ENCODE data around the gene HSF2BP. TPM values are rescaled to one million over a fixed set of nuclear protein-coding genes. Genes with fewer than 3 reads are reported as not detected.
"Not testable (repeated sequence)": the region's sequence is repeated elsewhere in the genome, so short reads cannot be mapped to it uniquely, and the experiment has no call there.

The HSF2BP gene
- total RNA-seq: 1.2 TPM in 2 replicates

DNA sequence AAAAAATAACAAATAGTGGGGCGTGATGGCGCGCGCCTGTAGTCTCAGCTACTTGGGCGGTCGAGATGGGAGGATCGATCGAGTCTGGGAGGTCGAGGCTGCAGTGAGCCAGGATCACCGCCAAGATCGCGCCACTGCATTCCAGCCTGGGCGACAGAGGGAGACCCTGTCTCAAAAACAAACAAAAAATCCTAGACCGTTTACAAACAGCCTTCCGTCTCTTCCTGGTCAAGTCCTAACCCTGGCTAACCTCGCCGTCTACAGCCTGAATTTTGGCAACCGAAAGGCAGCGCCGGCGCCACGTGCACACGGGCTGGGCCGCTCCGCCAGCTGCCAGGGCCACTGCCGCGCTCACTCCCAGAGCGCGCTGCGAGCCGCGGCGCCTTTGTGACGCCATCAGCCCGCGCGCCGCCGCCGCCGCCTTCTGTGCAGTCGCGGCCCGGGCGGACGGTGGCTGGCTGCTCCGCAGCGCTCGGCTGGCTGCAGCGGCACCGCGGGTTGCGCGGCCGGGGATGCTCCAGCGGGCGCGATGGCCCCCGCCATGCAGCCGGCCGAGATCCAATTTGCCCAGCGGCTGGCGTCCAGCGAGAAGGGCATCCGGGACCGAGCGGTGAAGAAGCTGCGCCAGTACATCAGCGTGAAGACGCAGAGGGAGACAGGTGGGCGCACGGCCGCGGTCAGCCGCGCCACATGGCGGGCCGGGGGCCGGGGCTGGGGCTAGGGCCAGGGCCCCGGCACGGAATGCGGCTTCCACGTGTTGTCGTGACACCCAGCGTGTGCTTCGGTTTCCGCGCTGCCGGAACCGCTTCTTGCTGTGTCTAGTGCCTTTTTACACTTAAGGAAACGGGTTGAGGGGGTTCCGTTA lies at the start of gene HSF2BP, which contains the start of gene RRP1B:
Gene HSF2BP (minus strand): TSS at position 353 of the 865 bp plus-strand sequence. CDS start 1,392 bp downstream, outside the sequence.
Gene RRP1B (plus strand): TSS at position 425 of the 865 bp plus-strand sequence. CDS start 105 bp downstream, at position 530.
- no peaks in the 10 kb centered on the region for H3K9me3 Mint-ChIP-seq
- H3K4me3 Mint-ChIP-seq: peak within 1 kb of the TSS; percentile 95
- peak; percentile 79 for DNase-seq (ENCODE audit: low spot score)
- H3K27me3 Mint-ChIP-seq (ENCODE audit: insufficient read depth): peaks cover 2% of the 10 kb centered on the region
- H3K4me1 Mint-ChIP-seq (ENCODE audit: low read depth): peaks cover 28% of the 10 kb centered on the region
- intact Hi-C loops (cut with micrococcal nuclease): loop anchor here (1.0 to 5.0 kb wide), 3 partner anchors 13 to 687 kb away; partner anchors contain the start of genes PDXK and PKNOX1
- peak within 1 kb of the TSS; percentile 92 for H3K27ac Mint-ChIP-seq
- peaks cover 25% of the 10 kb centered on the region for H3K36me3 Mint-ChIP-seq (ENCODE audit: low read depth)

DNA sequence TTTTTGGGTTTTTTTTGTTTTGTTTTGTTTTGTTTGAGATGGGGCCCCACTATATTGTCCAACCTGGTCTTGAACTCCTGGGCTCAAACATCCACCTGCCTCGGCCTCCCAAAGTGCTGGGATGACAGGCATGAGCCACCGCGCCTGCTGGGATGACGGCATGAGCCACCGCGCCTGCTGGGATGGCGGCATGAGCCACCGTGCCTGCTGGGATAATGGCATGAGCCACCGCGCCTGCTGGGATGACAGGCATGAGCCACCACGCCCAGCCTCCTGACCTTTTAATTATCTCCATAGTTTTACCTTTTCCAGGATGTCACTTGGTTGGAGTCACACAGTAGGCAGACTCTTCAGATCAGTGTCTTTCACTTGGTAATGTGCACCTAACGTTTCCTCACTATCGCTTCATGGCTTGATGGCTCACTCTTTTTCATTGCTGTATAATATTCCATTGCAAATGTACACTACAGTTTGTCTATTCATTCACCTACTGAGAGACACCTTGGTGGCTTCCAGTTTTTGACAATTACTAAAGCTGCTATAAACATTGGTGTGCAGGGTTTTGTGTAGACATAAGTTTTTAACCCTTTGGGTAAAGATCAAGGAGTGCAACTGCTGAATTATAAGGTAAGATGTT lies 49.6 kb upstream of the HSF2BP start:
- H3K4me3 Mint-ChIP-seq: no peak overlapping the region
- peaks cover 17% of the 10 kb centered on the region for H3K27me3 Mint-ChIP-seq (ENCODE audit: insufficient read depth)
- DNase-seq (ENCODE audit: low spot score): no peak
- H3K4me1 Mint-ChIP-seq (ENCODE audit: low read depth): no peaks in the 10 kb centered on the region
- intact Hi-C loops (cut with micrococcal nuclease): no loop called here
- no peak overlapping the region for H3K27ac Mint-ChIP-seq
- no peaks in the 10 kb centered on the region for H3K36me3 Mint-ChIP-seq (ENCODE audit: low read depth)
- peaks cover 3% of the 10 kb centered on the region for H3K9me3 Mint-ChIP-seq

DNA sequence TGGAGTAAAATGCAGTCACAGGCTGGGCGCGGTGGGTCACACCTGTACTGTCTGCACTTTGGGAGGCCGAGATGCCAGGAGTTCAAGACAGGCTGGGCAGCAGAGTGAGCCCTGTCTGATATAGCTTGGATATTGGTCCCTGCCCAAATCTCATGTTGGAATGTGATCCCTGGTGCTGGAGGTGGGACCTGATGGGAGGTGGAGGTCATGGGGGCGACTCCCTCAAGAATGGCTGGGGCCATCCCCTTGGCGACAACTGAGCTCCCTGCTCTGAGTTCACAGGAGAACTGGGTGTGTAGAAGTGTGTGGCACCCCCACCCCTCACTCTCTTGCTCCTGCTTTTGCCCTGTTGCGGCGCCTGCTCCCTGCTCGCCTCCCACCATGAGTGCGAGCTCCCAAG lies 48.2 kb upstream of the HSF2BP start:
- Mint-ChIP-seq H3K36me3 (ENCODE audit: low read depth) (no peaks in the 10 kb centered on the region), H3K9me3 (peaks cover 3% of the 10 kb centered on the region), H3K4me3 (no peak overlapping the region), H3K4me1 (ENCODE audit: low read depth) (peaks cover 10% of the 10 kb centered on the region), H3K27me3 (ENCODE audit: insufficient read depth) (peaks cover 11% of the 10 kb centered on the region), H3K27ac (no peak overlapping the region)
- no peak for DNase-seq (ENCODE audit: low spot score)
- intact Hi-C loops (cut with micrococcal nuclease): no loop called here

DNA sequence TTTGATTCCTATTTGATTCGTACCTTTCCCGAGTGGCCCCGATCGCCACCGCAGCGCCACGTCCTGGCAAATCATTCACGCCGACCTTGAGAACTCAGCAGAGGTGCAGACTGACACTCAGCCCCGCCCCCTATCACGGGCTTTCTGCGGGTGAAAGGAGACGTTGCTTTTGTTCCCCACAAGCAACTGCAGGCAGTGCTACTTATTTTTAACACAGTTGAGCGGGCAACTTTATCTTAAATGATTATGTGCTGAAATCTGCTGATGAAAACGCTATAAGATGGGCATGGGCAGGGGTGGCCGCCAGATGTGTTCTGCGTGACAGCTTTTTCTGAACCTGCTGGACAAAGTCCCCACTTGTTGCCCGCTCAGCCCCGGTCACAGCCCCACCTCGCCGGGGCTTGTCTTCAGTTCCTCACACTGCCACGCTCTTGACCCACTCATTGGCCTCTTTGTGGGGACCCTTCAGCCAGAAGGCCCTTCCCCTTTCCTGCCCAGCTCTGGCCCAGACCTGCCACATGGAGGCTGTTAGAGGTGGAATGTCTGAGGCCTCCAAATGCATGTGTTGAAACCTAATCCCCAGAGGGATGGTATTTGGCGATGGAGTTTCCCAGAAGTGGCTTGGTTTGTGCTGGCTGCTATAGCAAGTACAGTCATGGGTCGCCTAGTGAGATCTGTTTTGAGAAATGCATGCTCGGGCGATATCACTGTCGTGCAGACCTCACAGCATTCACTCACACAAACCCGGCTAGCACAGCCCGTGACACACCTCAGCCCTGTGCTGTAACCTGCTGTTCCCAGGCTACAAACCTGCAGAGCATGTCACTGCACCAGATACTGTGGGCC lies 44.0 kb upstream of the HSF2BP start:
- Mint-ChIP-seq H3K36me3 (ENCODE audit: low read depth) (no peaks in the 10 kb centered on the region), H3K27me3 (ENCODE audit: insufficient read depth) (no peaks in the 10 kb centered on the region), H3K4me1 (ENCODE audit: low read depth) (peaks cover 10% of the 10 kb centered on the region), H3K27ac (no peak overlapping the region), H3K4me3 (no peak overlapping the region), H3K9me3 (no peaks in the 10 kb centered on the region)
- intact Hi-C loops (cut with micrococcal nuclease): no loop called here
- no peak for DNase-seq (ENCODE audit: low spot score)

DNA sequence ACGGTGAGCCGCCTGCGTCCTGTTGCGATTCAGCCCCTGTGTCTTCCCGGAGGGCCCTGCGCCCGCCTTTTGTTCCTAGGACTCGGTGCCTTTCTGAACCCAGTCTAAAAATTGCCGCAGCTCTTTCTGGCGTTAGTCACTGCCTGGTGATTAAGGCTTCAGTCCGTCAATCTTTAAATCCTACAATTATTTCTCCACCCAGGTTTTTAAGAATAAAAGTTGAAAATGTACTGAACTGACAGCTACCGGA lies 43.4 kb upstream of the HSF2BP start:
- Mint-ChIP-seq H3K4me1 (ENCODE audit: low read depth) (peaks cover 13% of the 10 kb centered on the region), H3K36me3 (ENCODE audit: low read depth) (peaks cover 1% of the 10 kb centered on the region), H3K4me3 (no peak overlapping the region), H3K27me3 (ENCODE audit: insufficient read depth) (no peaks in the 10 kb centered on the region), H3K27ac (no peak overlapping the region), H3K9me3 (no peaks in the 10 kb centered on the region)
- intact Hi-C loops (cut with micrococcal nuclease): no loop called here
- DNase-seq (ENCODE audit: low spot score): no peak

DNA sequence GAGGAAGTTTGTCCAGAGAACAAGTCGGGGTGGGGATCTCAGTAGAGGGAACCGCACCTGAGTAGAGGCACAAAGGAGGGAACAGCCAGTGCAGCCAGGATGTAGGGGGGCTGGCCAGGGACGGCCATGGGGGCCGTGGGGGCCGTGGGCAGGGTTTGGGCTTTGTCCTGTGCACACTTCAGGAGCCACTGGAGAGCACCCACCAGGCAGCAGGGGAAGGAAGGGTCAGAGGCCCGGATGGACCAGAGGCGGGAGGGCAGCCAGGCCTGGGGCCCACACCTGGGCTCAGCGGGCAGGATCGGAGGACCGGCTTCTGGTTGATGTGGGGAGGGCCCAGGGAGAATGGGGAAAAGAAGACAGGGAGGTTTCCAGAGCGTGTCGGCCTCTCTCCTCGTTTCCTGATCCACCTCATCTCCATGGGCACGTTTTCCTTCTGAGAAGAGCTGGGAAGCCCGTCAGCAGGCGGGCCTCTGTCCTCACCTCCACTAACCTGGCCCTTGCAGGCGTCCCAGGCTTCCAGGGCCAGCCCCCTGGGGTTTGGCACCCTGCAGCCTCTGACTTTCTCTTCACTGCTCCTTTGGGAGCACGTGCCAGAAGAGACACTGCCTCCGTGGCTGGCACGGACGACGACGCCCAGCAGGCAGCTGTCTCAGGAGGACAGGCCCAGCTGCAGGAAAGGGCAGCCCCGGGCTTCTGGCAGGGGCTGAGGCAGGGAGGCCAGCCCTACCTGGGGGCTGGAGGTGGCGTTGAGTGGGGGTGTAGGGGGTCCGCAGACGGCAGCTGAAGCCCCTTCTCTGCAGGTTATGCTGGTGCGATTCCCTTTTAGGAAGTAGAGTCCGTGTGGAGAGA lies 42.9 kb upstream of the HSF2BP start:
- peaks cover 1% of the 10 kb centered on the region for H3K36me3 Mint-ChIP-seq (ENCODE audit: low read depth)
- no peaks in the 10 kb centered on the region for H3K27me3 Mint-ChIP-seq (ENCODE audit: insufficient read depth)
- DNase-seq (ENCODE audit: low spot score): no peak
- H3K27ac Mint-ChIP-seq: no peak overlapping the region
- peaks cover 15% of the 10 kb centered on the region for H3K4me1 Mint-ChIP-seq (ENCODE audit: low read depth)
- no peaks in the 10 kb centered on the region for H3K9me3 Mint-ChIP-seq
- intact Hi-C loops (cut with micrococcal nuclease): no loop called here
- no peak overlapping the region for H3K4me3 Mint-ChIP-seq

DNA sequence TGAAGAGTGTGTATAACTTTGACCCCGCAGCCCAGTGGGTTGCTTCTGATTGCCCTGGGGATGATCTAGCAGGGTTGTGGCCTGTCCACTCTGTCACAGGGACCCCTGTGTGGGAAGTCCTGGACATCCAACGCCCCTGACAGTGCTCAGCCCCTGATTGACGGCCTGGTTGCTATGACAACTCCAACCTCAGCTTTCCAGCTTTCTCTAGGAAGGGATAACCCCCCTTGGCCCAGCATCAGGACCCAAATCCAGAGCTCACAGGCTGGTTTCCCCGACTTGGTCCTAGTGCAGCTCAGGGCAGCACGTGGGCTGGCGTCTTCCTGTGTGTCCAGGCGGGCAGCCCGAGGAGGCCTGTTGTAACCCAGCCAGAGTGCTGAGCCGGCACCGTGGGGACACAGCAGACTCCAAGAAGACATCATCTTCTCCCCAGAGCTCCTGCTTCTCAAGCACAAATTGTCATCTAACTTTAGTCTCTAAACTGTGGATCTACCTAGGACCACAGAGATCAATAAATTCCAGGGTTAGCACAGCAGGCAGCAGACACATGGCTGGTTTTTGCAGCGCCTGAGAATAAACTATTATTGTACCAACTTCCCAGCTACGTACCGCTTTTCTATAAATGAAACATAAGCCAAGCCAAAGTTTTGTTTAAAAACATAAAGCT lies 40.8 kb upstream of the HSF2BP start:
- intact Hi-C loops (cut with micrococcal nuclease): no loop called here
- peaks cover 8% of the 10 kb centered on the region for H3K36me3 Mint-ChIP-seq (ENCODE audit: low read depth)
- no peak overlapping the region for H3K4me3 Mint-ChIP-seq
- no peaks in the 10 kb centered on the region for H3K27me3 Mint-ChIP-seq (ENCODE audit: insufficient read depth)
- no peak overlapping the region for H3K27ac Mint-ChIP-seq
- peaks cover 15% of the 10 kb centered on the region for H3K4me1 Mint-ChIP-seq (ENCODE audit: low read depth)
- DNase-seq (ENCODE audit: low spot score): no peak
- H3K9me3 Mint-ChIP-seq: no peaks in the 10 kb centered on the region

DNA sequence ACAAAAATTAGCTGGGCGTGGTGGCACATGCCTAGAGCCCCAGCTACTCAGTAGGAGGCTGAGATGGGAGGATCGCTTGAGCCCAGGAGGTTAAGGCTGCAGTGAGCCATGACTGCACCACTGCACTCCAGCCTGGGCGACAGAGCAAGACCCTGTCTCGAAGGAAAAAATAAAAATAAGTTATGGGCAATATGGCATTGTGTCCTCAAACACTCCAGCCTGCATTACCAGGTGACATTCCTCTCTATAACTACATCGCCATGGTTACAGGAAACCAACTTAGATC lies 40.1 kb upstream of the HSF2BP start:
- Mint-ChIP-seq H3K4me1 (ENCODE audit: low read depth) (peaks cover 15% of the 10 kb centered on the region), H3K36me3 (ENCODE audit: low read depth) (peaks cover 12% of the 10 kb centered on the region)
- H3K4me3 Mint-ChIP-seq; intact Hi-C loops (cut with micrococcal nuclease); H3K9me3 Mint-ChIP-seq; H3K27ac Mint-ChIP-seq; H3K27me3 Mint-ChIP-seq (ENCODE audit: insufficient read depth); DNase-seq (ENCODE audit: low spot score): not testable (repeated sequence)

DNA sequence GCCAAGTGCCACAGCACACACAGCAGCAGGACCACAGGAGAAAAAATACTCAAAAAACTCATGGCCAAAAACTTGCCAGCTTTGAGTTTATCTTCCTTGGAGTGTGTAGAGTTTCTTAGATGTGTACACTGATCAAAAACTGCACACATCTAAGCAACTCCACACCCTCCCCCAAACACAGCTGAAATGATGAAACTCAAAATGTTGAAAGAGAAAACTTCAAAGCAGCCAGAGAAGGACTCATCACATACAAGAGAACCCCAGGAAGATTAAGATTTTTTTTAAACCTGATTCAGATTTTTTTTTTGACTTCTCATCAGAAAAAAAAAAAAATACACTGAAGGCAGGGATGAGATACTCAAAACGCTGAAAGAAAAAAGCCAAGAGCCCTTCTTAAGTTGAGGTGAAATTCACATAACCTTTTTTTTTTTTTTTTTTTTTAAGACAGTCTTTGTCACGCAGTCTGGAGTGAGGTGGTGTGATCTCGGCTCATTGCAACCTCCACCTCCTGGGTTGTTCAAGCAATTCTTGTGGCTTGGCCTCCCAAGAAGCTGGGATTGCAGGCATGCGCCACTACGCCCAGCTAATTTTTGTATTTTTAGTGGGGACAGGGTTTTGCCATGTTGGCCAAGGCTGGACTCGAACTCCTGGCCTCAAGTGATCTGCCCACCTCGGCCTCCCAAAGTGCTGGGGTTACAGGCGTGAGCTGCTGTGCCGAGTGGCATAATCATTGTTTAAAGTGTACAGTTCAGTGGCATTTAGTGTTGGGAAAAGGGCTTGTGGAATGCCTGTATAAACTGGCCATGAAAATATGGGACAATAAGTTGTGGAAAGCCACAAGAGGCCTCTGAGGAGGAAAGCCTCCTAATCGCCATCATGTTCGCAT lies 38.7 kb upstream of the HSF2BP start:
- no peak overlapping the region for H3K4me3 Mint-ChIP-seq
- H3K4me1 Mint-ChIP-seq (ENCODE audit: low read depth): peaks cover 9% of the 10 kb centered on the region
- H3K27ac Mint-ChIP-seq: no peak overlapping the region
- H3K9me3 Mint-ChIP-seq: no peaks in the 10 kb centered on the region
- intact Hi-C loops (cut with micrococcal nuclease): no loop called here
- H3K36me3 Mint-ChIP-seq (ENCODE audit: low read depth): peaks cover 20% of the 10 kb centered on the region
- no peak for DNase-seq (ENCODE audit: low spot score)
- no peaks in the 10 kb centered on the region for H3K27me3 Mint-ChIP-seq (ENCODE audit: insufficient read depth)

DNA sequence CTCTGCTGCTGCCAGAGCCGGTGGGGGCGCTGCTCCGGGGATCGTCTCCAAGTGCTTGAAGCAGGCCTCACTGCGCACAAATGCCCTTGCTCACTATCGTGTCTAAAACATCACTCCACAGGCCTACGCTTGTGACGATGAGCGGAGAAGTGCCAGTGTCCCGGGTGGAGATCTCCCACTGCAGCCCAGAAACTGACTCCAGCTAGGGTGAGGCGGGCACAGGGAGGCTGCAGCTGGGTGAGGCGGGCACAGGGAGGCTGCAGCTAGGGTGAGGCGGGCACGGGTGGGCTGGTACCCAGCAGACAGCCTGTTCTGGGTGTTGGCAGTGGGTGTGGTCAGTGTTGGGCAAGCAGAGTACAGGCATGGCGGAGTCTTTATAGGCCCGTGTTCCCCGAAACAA lies 36.9 kb upstream of the HSF2BP start:
- H3K4me3 Mint-ChIP-seq: no peak overlapping the region
- peaks cover 24% of the 10 kb centered on the region for H3K36me3 Mint-ChIP-seq (ENCODE audit: low read depth)
- H3K27ac Mint-ChIP-seq: no peak overlapping the region

DNA sequence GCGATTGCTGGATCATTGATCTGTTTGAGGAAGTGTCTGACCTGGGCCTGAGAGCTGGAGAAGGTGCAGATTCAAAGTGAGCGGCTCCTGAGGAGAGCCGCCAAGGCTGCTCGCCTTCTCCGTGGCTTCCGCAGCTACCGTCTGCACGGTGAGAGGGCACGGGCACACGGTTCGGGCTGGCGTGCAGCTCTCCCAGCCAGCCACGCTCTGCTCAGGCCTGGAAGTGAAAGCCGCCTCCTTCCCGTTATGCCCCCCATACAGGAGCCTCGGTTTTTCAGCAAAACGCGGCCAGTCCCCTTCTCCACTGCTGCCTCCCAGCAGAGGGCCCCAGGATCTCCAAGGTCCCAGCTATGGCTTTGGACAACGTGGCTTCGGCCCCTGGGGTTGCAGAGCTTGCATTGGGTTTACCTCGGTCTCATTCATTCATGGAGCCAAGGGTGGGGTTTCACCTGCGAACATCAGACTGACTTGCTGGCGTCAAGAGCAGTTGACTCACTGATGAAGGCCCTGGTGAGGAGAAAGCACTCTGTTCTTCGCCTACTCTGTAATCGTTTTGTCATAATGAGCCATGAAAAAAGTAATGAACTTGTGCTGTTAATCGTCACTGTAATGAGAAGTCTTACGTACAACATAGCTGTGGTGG lies 35.3 kb upstream of the HSF2BP start:
- Mint-ChIP-seq H3K27ac (no peak overlapping the region), H3K36me3 (ENCODE audit: low read depth) (peaks cover 29% of the 10 kb centered on the region)
- intact Hi-C loops (cut with micrococcal nuclease): no loop called here

More for the DNA sequence above, 36.9 kb upstream of the HSF2BP start:
- no peak for DNase-seq (ENCODE audit: low spot score)
- Mint-ChIP-seq H3K27me3 (ENCODE audit: insufficient read depth) (no peaks in the 10 kb centered on the region), H3K4me1 (ENCODE audit: low read depth) (peaks cover 5% of the 10 kb centered on the region), H3K9me3 (no peaks in the 10 kb centered on the region)
- intact Hi-C loops (cut with micrococcal nuclease): no loop called here

More for the DNA sequence above, 35.3 kb upstream of the HSF2BP start:
- H3K4me3 Mint-ChIP-seq: no peak overlapping the region
- DNase-seq (ENCODE audit: low spot score): no peak
- H3K27me3 Mint-ChIP-seq (ENCODE audit: insufficient read depth): no peaks in the 10 kb centered on the region
- peaks cover 5% of the 10 kb centered on the region for H3K4me1 Mint-ChIP-seq (ENCODE audit: low read depth)
- no peaks in the 10 kb centered on the region for H3K9me3 Mint-ChIP-seq

Measured in activated T-helper 1 cell treated with anti-CD3 and anti-CD28 coated beads, Interleukin-12 subunit alpha, Interleukin-12 subunit beta, Interleukin-2, Interleukin-4 antibody, amounts not matched to agents 30 ng/mL and 10 ng/mL and 1 ng/mL, durations not matched to agents 14 hours and 24 hours and 36 hours (primary cell).